Immature natural killer cell (primary cell): Measurements from ENCODE around the gene JCHAIN. TPM values are rescaled to one million over a fixed set of nuclear protein-coding genes. Genes with fewer than 3 reads are reported as not detected.
"Not testable (repeated sequence)": the region's sequence is repeated elsewhere in the genome, so short reads cannot be mapped to it uniquely, and the experiment has no call there.

Source experiments
- DNase-seq, 3 donors: peaks; one replicate each; pipeline ENCODE4 v3.0.0; 2022; ENCODE audit warnings: mixed read lengths in 1 of 3
- H3K27ac Mint-ChIP-seq, 6 donors: one replicate each; pipeline ENCODE4 v1.8.0; 2020; ENCODE audit warnings: mixed read lengths in 6 of 6, mild to moderate bottlenecking in 5 of 6, inconsistent platforms in 4 of 6, moderate library complexity in 3 of 6
- H3K27me3 Mint-ChIP-seq, 3 donors: one replicate each; pipeline ENCODE4 v1.8.0; 2020 to 2021; ENCODE audit warnings: low read depth in 3 of 3, mild to moderate bottlenecking in 3 of 3, mixed read lengths in 3 of 3, moderate library complexity in 3 of 3, inconsistent platforms in 1 of 3
- H3K36me3 Mint-ChIP-seq, 3 donors: one replicate each; pipeline ENCODE4 v1.8.0; 2020; ENCODE audit warnings: mixed read lengths in 3 of 3, inconsistent platforms in 2 of 3, mild to moderate bottlenecking in 2 of 3
- H3K4me1 Mint-ChIP-seq, 2 donors: one replicate each; pipeline ENCODE4 v1.8.0; 2020; ENCODE audit warnings: inconsistent platforms in 2 of 2, mild to moderate bottlenecking in 2 of 2, mixed read lengths in 2 of 2, moderate library complexity in 1 of 2
- H3K4me3 Mint-ChIP-seq, 5 donors: one replicate each; pipeline ENCODE4 v1.8.0; 2020; ENCODE audit warnings: mild to moderate bottlenecking in 5 of 5, mixed read lengths in 5 of 5, inconsistent platforms in 3 of 5, moderate library complexity in 3 of 5
- H3K9me3 Mint-ChIP-seq, 6 donors: one replicate each; pipeline ENCODE4 v1.8.0; 2020; ENCODE audit warnings: mild to moderate bottlenecking in 6 of 6, mixed read lengths in 6 of 6, inconsistent platforms in 4 of 6, moderate library complexity in 3 of 6
- polyA plus RNA-seq, 3 donors: library from polyadenylated mRNA; unstranded; fragments of 300-500 nt; fragmentation: Illumina TruSeq; gene quantifications; one replicate each; pipeline ENCODE4 v1.2.3, GENCODE V29; 2021

Gene JCHAIN
- polyA plus RNA-seq, 3 donors from 2014 or later = 0.76 to 3.3 (median 2.6) TPM

DNA sequence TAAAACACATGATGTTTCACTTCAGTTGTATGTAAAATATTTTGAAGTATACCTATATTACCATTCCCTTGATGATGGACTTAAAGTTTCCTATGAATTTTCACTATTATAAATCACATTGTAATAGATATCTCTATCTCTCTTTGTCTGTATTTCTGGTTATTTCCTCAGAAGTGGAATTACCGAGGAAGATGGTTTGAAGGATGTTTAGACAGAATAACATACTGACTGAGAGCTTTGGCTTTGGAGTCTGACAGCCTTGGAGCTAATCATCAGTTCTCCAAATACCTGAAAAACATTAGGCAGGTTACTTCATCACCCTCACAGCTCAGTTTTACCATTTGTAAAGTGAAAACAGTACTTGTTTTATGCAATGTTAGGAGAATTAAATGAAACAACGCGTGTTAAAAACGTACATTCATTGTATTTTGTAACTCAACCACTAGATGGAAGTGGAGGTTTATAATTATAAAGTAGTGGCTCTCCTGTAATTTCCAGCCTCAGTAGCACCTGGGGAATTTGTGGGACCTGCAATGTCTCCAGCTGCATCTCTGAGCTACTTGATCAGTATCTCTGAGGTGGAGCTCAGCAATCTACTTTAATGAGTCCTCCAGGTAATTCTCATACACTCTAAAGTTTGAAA lies 14.3 kb downstream of the JCHAIN start:
- Mint-ChIP-seq H3K4me1 (no peaks in the 10 kb centered on the region), H3K36me3 (no peaks in the 10 kb centered on the region), H3K27me3 (peaks cover 0 to 6% (median 3%) of the 10 kb centered on the region in 3 donors), H3K4me3 (no peak overlapping the region), H3K9me3 (no peaks in the 10 kb centered on the region), H3K27ac (no peak overlapping the region)
- peak; percentile 7 to 28 (median 26) for DNase-seq

GRCh38 chr4:70650741-70651140 lies 15.6 kb downstream of the JCHAIN start:
- H3K27ac Mint-ChIP-seq, H3K4me1 Mint-ChIP-seq, DNase-seq, H3K27me3 Mint-ChIP-seq, H3K4me3 Mint-ChIP-seq, H3K36me3 Mint-ChIP-seq, H3K9me3 Mint-ChIP-seq: not testable (repeated sequence)

DNA sequence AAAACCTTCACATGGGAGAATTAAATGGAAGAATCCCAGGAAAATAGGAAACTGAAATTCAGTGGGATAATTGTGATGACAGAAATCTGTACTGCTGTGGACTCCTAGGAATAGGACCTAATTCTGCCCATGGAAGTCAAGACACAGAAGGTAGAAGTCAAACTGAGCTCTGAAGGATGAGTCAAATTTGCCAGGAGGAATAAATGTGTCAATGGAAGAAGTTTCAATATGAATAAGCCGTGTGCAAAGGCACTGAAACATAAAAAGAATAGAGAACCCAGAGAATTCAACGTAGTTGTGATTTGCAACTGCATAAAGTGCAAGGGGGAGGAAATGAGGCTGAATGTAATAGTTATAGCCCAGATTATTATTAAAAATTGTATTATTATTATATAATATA lies 26.1 kb downstream of the JCHAIN start:
- H3K27ac Mint-ChIP-seq = no peak overlapping the region
- H3K27me3 Mint-ChIP-seq = peaks cover 2% of the 10 kb centered on the region in 3 donors
- no peaks in the 10 kb centered on the region for H3K36me3 Mint-ChIP-seq
- DNase-seq = no peak
- no peak overlapping the region for H3K4me3 Mint-ChIP-seq
- H3K9me3 Mint-ChIP-seq = no peaks in the 10 kb centered on the region
- H3K4me1 Mint-ChIP-seq = no peaks in the 10 kb centered on the region

DNA sequence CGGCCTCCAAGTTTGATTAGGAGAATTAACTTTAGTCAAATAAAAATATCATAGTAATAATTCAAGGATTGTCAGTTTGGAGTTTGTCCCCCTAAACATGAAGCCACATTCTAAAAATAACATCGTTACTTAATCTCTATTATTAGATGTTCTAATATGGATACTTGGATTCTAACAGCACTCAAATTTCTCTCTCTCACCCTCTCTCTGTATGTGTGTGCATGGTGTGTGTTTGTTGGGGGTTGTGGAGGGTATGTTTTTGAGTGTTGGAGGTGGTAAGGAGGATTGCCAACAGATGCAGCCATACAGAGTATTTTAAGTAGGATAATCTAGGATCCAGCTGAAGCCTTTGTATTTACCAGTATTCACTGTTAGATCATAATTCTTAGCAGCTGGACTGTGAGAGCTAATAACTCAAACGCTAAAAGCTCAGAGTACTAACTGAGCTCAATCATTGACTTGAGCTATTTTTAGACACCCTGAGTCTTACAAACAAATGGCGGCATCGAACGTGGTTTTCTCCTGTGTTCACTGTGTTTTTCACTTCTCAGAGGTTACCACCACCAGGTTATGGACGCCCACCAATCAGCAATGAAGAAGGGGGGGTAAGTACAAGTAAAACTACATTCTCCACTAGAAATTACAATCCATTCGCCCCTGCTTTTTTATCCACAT lies 28.9 kb downstream of the JCHAIN start:
- no peak for DNase-seq
- H3K36me3 Mint-ChIP-seq = no peaks in the 10 kb centered on the region
- no peak overlapping the region for H3K4me3 Mint-ChIP-seq
- peaks cover 0 to 2% (median 0%) of the 10 kb centered on the region in 6 donors for H3K9me3 Mint-ChIP-seq
- no peak overlapping the region for H3K27ac Mint-ChIP-seq
- H3K4me1 Mint-ChIP-seq = no peaks in the 10 kb centered on the region
- peaks cover 2 to 5% (median 3%) of the 10 kb centered on the region in 3 donors for H3K27me3 Mint-ChIP-seq

- H3K27me3 Mint-ChIP-seq = peaks cover 1 to 6% (median 3%) of the 10 kb centered on the region in 3 donors
- H3K27ac Mint-ChIP-seq = no peak overlapping the region
- no peak overlapping the region for H3K4me3 Mint-ChIP-seq
- H3K4me1 Mint-ChIP-seq = no peaks in the 10 kb centered on the region
- no peaks in the 10 kb centered on the region for H3K36me3 Mint-ChIP-seq
- peaks cover 0 to 2% (median 0%) of the 10 kb centered on the region in 6 donors for H3K9me3 Mint-ChIP-seq
- DNase-seq = no peak
These were observed 31.8 kb downstream of the JCHAIN start for GRCh38 chr4:70634482-70634881.

DNA sequence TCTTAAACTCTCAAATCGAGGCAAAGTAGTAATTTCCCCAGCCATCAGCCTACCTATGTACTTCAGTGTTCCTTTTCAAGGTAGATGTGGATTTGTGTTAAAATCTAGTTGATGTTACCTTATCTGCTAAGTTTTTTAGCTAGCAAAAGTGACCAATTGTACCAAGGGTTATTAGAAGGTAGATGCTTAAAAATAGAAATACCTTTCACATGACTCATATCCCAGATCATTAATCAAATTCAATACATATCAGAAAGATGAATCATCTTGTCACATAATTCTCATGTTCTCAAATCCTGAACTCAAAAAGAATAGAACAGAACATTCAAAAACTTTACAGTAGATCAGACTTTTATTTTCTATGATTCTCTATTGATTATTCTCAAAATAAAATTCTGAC lies 34.3 kb downstream of the JCHAIN start:
- Mint-ChIP-seq H3K36me3 (no peaks in the 10 kb centered on the region), H3K27me3 (peaks cover 1 to 9% (median 3%) of the 10 kb centered on the region in 3 donors), H3K4me3 (no peak overlapping the region), H3K4me1 (no peaks in the 10 kb centered on the region), H3K9me3 (peaks cover 0 to 2% (median 0%) of the 10 kb centered on the region in 6 donors), H3K27ac (no peak overlapping the region)
- no peak for DNase-seq

GRCh38 chr4:70630162-70630561 lies 36.1 kb downstream of the JCHAIN start:
- Mint-ChIP-seq H3K27me3 (peaks cover 1 to 9% (median 3%) of the 10 kb centered on the region in 3 donors), H3K27ac (no peak overlapping the region), H3K9me3 (peaks cover 0 to 2% (median 0%) of the 10 kb centered on the region in 6 donors), H3K4me3 (no peak overlapping the region), H3K4me1 (no peaks in the 10 kb centered on the region), H3K36me3 (no peaks in the 10 kb centered on the region)
- no peak for DNase-seq

DNA sequence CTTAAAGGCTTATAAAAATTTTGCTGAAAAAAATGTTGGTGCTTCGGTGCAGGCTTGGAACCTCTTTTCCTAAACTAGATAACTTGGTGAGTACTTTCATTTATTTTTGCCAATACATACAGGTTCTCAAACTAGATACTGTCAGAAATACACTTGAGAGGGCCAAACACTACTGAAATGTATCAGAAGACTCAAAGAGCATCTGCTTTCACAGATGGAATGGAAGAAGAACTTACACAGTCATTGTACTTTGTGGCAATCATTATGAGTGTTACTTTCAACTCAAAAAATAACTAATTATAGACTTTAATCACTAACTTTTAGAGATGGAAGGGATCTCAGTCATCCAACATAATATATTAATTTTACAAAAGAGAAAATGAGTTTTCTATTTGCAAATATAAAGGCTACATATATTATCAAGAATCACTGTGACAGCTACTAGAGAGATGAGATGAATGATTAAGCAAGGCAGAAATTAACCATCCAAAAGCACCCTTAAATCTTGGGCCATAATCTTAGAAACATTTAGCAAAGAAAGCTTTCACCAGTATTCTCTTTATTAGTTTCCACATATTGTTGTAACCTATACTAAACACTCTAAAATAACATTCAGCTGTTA lies 36.7 kb downstream of the JCHAIN start:
- Mint-ChIP-seq H3K9me3 (peaks cover 0 to 2% (median 0%) of the 10 kb centered on the region in 6 donors), H3K4me3 (no peak overlapping the region), H3K36me3 (no peaks in the 10 kb centered on the region), H3K4me1 (no peaks in the 10 kb centered on the region), H3K27ac (no peak overlapping the region), H3K27me3 (peaks cover 1 to 9% (median 3%) of the 10 kb centered on the region in 3 donors)
- no peak for DNase-seq

DNA sequence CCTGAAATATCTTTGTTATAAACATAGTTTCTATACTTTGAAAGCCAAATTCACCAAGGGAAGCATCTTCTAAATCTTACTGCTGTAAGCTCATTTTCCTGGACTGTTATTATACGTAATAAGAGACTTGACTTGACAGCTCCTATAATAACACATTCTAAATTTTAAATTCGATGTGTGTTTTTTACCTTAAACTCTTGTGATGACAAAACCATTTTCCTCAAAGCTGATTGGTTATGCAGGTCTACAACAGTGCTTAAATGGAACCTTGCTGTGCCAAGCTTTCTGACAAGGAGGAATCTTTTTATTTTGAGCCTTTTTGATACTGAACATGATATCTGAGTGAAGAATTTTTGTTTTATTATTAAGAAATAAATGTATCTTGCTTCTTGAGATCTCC lies 37.9 kb downstream of the JCHAIN start, which contains the start of gene ENAM:
Gene ENAM, plus strand, starts transcription at position 301 of the 400 bp plus-strand sequence. CDS start 757 bp downstream, outside the sequence.
- Mint-ChIP-seq H3K9me3 (peaks cover 0 to 2% (median 0%) of the 10 kb centered on the region in 6 donors), H3K27ac (no peak within 1 kb of the TSS), H3K4me1 (no peaks in the 10 kb centered on the region), H3K27me3 (peaks cover 1 to 6% (median 3%) of the 10 kb centered on the region in 3 donors), H3K36me3 (no peaks in the 10 kb centered on the region), H3K4me3 (no peak within 1 kb of the TSS)
- no peak for DNase-seq

DNA sequence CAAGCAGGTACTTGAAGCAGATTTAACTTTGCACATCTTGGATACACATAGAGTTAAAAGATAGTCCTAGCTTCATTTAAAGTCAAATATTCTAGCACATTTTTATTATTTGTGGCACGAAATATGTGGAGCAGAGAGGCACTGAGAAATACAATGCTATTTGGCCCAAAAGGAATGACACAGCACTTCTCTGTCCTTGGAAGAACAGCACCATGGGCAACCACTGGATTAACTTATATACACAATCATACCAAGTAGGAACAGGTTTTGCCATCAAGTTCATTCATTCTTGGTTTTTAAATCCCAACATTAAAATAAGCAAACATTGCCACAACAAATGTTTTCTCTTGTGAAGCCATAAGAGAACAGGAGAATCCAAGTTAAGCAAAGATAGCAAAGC lies 38.7 kb downstream of the JCHAIN start:
- Mint-ChIP-seq H3K27ac (no peak overlapping the region), H3K9me3 (no peaks in the 10 kb centered on the region), H3K36me3 (no peaks in the 10 kb centered on the region), H3K27me3 (peaks cover 0 to 6% (median 1%) of the 10 kb centered on the region in 3 donors), H3K4me1 (no peaks in the 10 kb centered on the region), H3K4me3 (no peak overlapping the region)
- DNase-seq = no peak

GRCh38 chr4:70624226-70624793 lies 42.0 kb downstream of the JCHAIN start:
- DNase-seq = peak in 1 of 3 donors; percentile 21
- H3K27me3 Mint-ChIP-seq = peaks cover 0 to 3% (median 0%) of the 10 kb centered on the region in 3 donors
- H3K36me3 Mint-ChIP-seq = no peaks in the 10 kb centered on the region
- H3K9me3 Mint-ChIP-seq = no peaks in the 10 kb centered on the region
- no peak overlapping the region for H3K27ac Mint-ChIP-seq
- no peaks in the 10 kb centered on the region for H3K4me1 Mint-ChIP-seq
- no peak overlapping the region for H3K4me3 Mint-ChIP-seq

DNA sequence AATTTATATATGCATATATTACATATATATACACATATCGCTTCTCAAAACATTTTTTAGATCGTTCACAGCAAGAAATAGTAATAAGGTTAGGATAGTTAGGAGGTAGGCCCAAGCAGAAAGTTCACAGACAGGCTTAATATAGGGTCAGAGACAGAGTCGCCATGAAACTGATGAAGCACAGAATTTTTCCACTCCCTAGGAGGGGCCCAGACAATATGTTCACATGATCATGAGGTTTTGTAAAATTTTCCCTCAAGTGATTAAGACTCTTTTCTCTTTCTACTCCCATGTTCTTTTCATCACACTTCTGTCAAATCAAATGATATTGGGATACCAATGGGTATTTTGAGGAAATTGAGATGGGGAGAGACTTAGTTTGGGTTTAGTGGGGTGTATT lies 43.0 kb downstream of the JCHAIN start:
- Mint-ChIP-seq H3K9me3 (no peaks in the 10 kb centered on the region), H3K4me1 (no peaks in the 10 kb centered on the region), H3K36me3 (no peaks in the 10 kb centered on the region)

GRCh38 chr4:70619778-70620177 lies 46.5 kb downstream of the JCHAIN start:
- no peak overlapping the region for H3K27ac Mint-ChIP-seq
- H3K9me3 Mint-ChIP-seq = no peaks in the 10 kb centered on the region
- H3K4me3 Mint-ChIP-seq = no peak overlapping the region
- peaks cover 0 to 2% (median 0%) of the 10 kb centered on the region in 3 donors for H3K27me3 Mint-ChIP-seq
- H3K36me3 Mint-ChIP-seq = no peaks in the 10 kb centered on the region
- no peak for DNase-seq
- H3K4me1 Mint-ChIP-seq = no peaks in the 10 kb centered on the region

More for the DNA sequence above, 43.0 kb downstream of the JCHAIN start:
- DNase-seq = peak in 1 of 3 donors; percentile 18
- Mint-ChIP-seq H3K27me3 (no peaks in the 10 kb centered on the region), H3K27ac (no peak overlapping the region), H3K4me3 (no peak overlapping the region)

GRCh38 chr4:70619288-70619687 lies 47.0 kb downstream of the JCHAIN start:
- no peak overlapping the region for H3K27ac Mint-ChIP-seq
- DNase-seq = peak in 1 of 3 donors; percentile 31

More at GRCh38 chr4:70619288-70619687, 47.0 kb downstream of the JCHAIN start:
- H3K9me3 Mint-ChIP-seq = no peaks in the 10 kb centered on the region
- H3K36me3 Mint-ChIP-seq = no peaks in the 10 kb centered on the region
- H3K4me1 Mint-ChIP-seq = no peaks in the 10 kb centered on the region
- no peak overlapping the region for H3K4me3 Mint-ChIP-seq
- peaks cover 0 to 2% (median 0%) of the 10 kb centered on the region in 3 donors for H3K27me3 Mint-ChIP-seq
